H1 (cell line): ENCODE results near the gene RABIF. TPM values are rescaled to one million over a fixed set of nuclear protein-coding genes. Genes with fewer than 3 reads are reported as not detected.

Experiments used
- CTCF ChIA-PET: fragments of 300-600 bp; sonication (Branson Sonifier 250); formaldehyde crosslinking; loops from one replicate; lab custom pipeline; 2021; ENCODE audit not compliant: partially characterized antibody; lab: Charles Lee
- POLR2A ChIA-PET: fragments of 300-600 bp; sonication (Branson Sonifier 250); formaldehyde crosslinking; loops from one replicate; lab custom pipeline; 2021; ENCODE audit warnings: inconsistent platforms; ENCODE audit not compliant: partially characterized antibody; lab: Charles Lee
- DNase-seq, 2 experiments: peaks; one replicate each; pipeline versions ENCODE4 v3.0.0 to v3.0.0-alpha.2; 2010 to 2022; ENCODE audit warnings: low spot score in 2 of 2, low read depth in 1 of 2, mixed read lengths in 1 of 2
- FAIRE-seq: peaks from 2 replicates; lab custom pipeline; 2011; peaks lifted over from hg19 to GRCh38; lab: Jason Lieb, UNC
- H2AFZ ChIP-seq: 2 replicates; pipeline ENCODE4 v1.8.1; 2012; ENCODE audit warnings: low read length, inconsistent platforms
- H2AK5ac ChIP-seq: 2 replicates; pipeline ENCODE4 v1.6.1; 2013; ENCODE audit warnings: low read depth, low read length
- H2BK120ac ChIP-seq: replicated peaks from 2 replicates; pipeline ENCODE3; 2013; ENCODE audit warnings: low read depth, low read length, inconsistent platforms
- H2BK12ac ChIP-seq: 2 replicates; pipeline ENCODE4 v1.6.1; 2013; ENCODE audit warnings: low read depth, low read length
- H2BK15ac ChIP-seq: 2 replicates; pipeline ENCODE4 v1.6.1; 2013; ENCODE audit warnings: low read length
- H2BK20ac ChIP-seq: 2 replicates; pipeline ENCODE4 v1.6.1; 2013; ENCODE audit warnings: low read length
- H2BK5ac ChIP-seq: 2 replicates; pipeline ENCODE4 v1.6.1; 2013; ENCODE audit warnings: low read depth, low read length
- H3K14ac ChIP-seq: 2 replicates; pipeline ENCODE4 v1.6.1; 2013; ENCODE audit warnings: inconsistent platforms; ENCODE audit not compliant: insufficient read length
- H3K18ac ChIP-seq: 2 replicates; pipeline ENCODE4 v1.6.1; 2013; ENCODE audit warnings: low read length; ENCODE audit errors: extremely low read depth
- H3K23ac ChIP-seq: 2 replicates; pipeline ENCODE4 v1.6.1; 2013; ENCODE audit warnings: inconsistent platforms; ENCODE audit not compliant: insufficient read length
- H3K23me2 ChIP-seq: 2 replicates; pipeline ENCODE4 v1.6.1; 2013; ENCODE audit warnings: low read depth, low read length
- H3K27ac ChIP-seq: 2 replicates; pipeline ENCODE4 v1.6.1; 2011; ENCODE audit warnings: low read depth, low read length, inconsistent platforms
- H3K27me3 ChIP-seq, 4 experiments: replicated peaks in 1 of 4; 1 replicate in 1 of 4; 2 replicates in 3 of 4; pipeline versions ENCODE4 v1.6.1 to v1.8.1; 2011 to 2013; ENCODE audit warnings: low read length in 3 of 4, mild to moderate bottlenecking in 3 of 4, inconsistent platforms in 2 of 4, mixed read lengths in 2 of 4, moderate library complexity in 1 of 4; ENCODE audit not compliant: control insufficient read depth in 3 of 4, insufficient read depth in 3 of 4; ENCODE audit errors: extremely low read depth in 1 of 4
- H3K36me3 ChIP-seq, 4 experiments: 2 replicates each; pipeline versions ENCODE4 v1.6.1 to v1.8.1; 2011 to 2013; ENCODE audit warnings: mild to moderate bottlenecking in 4 of 4, low read length in 3 of 4, moderate library complexity in 2 of 4, control low read depth in 1 of 4, inconsistent platforms in 1 of 4; ENCODE audit not compliant: insufficient read depth in 4 of 4, control insufficient read depth in 2 of 4
- H3K4ac ChIP-seq: replicated peaks from 2 replicates; pipeline ENCODE3; 2013; ENCODE audit warnings: low read length, low read depth, mixed read lengths, inconsistent platforms; ENCODE audit not compliant: insufficient read length
- H3K4me1 ChIP-seq, 4 experiments: replicated peaks in 1 of 4; 1 replicate in 1 of 4; 2 replicates in 3 of 4; pipeline versions ENCODE4 v1.6.1 to v1.8.1; 2011 to 2013; ENCODE audit warnings: low read length in 3 of 4, inconsistent platforms in 2 of 4, mixed read lengths in 1 of 4; ENCODE audit not compliant: insufficient read depth in 4 of 4, control insufficient read depth in 3 of 4
- H3K4me2 ChIP-seq, 2 experiments: 2 replicates each; pipeline versions ENCODE4 v1.6.1 to v1.8.1; 2011 to 2013; ENCODE audit warnings: low read depth in 2 of 2, low read length in 2 of 2, control low read depth in 1 of 2, inconsistent platforms in 1 of 2, mild to moderate bottlenecking in 1 of 2; ENCODE audit not compliant: insufficient read depth in 1 of 2
- H3K4me3 ChIP-seq, 4 experiments: fragments of 200-600, 300-600 bp in 1 of 4; sonication (generic), shearing (Covaris generic), sonication (Bioruptor Twin) in 1 of 4; 2 replicates each; pipeline versions ENCODE4 v1.5.1 to v1.8.1; 2011 to 2016; ENCODE audit warnings: low read length in 4 of 4, low read depth in 3 of 4, control low read depth in 2 of 4, inconsistent platforms in 2 of 4, mild to moderate bottlenecking in 2 of 4, mixed read lengths in 1 of 4, moderate library complexity in 1 of 4; ENCODE audit not compliant: insufficient read depth in 2 of 4; ENCODE audit errors: extremely low read depth in 1 of 4
- H3K56ac ChIP-seq: replicated peaks from 2 replicates; pipeline ENCODE3; 2013; ENCODE audit warnings: low read depth, mild to moderate bottlenecking, mixed read lengths, low read length, inconsistent platforms; ENCODE audit not compliant: insufficient read length
- H3K79me1 ChIP-seq: 2 replicates; pipeline ENCODE4 v1.6.1; 2013; ENCODE audit warnings: low read depth, low read length, control low read depth
- H3K79me2 ChIP-seq, 2 experiments: 2 replicates each; pipeline versions ENCODE4 v1.6.1 to v1.8.1; 2012 to 2013; ENCODE audit warnings: low read length in 2 of 2, mild to moderate bottlenecking in 2 of 2, inconsistent platforms in 1 of 2; ENCODE audit not compliant: insufficient read depth in 2 of 2, control insufficient read depth in 1 of 2
- H3K9ac ChIP-seq, 4 experiments: replicated peaks in 1 of 4; 1 replicate in 1 of 4; 2 replicates in 3 of 4; pipeline versions ENCODE4 v1.6.1 to v1.8.1; 2011 to 2013; ENCODE audit warnings: low read depth in 3 of 4, low read length in 3 of 4, control low read depth in 2 of 4, mild to moderate bottlenecking in 2 of 4, moderate library complexity in 2 of 4, inconsistent platforms in 1 of 4; ENCODE audit errors: extremely low read depth in 1 of 4
- H3K9me3 ChIP-seq, 2 experiments: 2 replicates each; pipeline versions ENCODE4 v1.6.1 to v1.8.1; 2012 to 2013; ENCODE audit warnings: mild to moderate bottlenecking in 2 of 2, moderate library complexity in 2 of 2, control low read depth in 1 of 2, inconsistent platforms in 1 of 2, low read depth in 1 of 2, low read length in 1 of 2, mixed read lengths in 1 of 2; ENCODE audit not compliant: insufficient read depth in 2 of 2
- H4K20me1 ChIP-seq, 2 experiments: replicated peaks in 1 of 2; 2 replicates each; pipeline versions ENCODE3 to v1.8.1; 2011 to 2013; ENCODE audit warnings: inconsistent platforms in 2 of 2, low read length in 2 of 2, mild to moderate bottlenecking in 1 of 2; ENCODE audit not compliant: insufficient read depth in 2 of 2, control insufficient read depth in 1 of 2
- H4K5ac ChIP-seq: 2 replicates; pipeline ENCODE4 v1.6.1; 2013; ENCODE audit warnings: low read length, low read depth, mixed read lengths, inconsistent platforms; ENCODE audit not compliant: insufficient read length
- H4K8ac ChIP-seq: 2 replicates; pipeline ENCODE4 v1.8.0; 2013; ENCODE audit warnings: mild to moderate bottlenecking, moderate library complexity, low read length, inconsistent platforms; ENCODE audit not compliant: insufficient read depth; ENCODE audit errors: extremely low read depth
- H4K91ac ChIP-seq: replicated peaks from 2 replicates; pipeline ENCODE3; 2013; ENCODE audit warnings: low read length, mixed read lengths, inconsistent platforms; ENCODE audit not compliant: insufficient read length
- ASH2L ChIP-seq: fragments of 200-600, 300-600 bp; sonication (generic); IDR thresholded peaks from one replicate; pipeline ENCODE4 v1.7.1; 2017; ENCODE audit warnings: low read length
- CEBPB ChIP-seq: IDR thresholded peaks from 2 replicates; pipeline ENCODE4 v1.6.1; 2012; ENCODE audit warnings: low read depth, low read length
- CHD1 ChIP-seq: IDR thresholded peaks from 2 replicates; pipeline ENCODE4 v1.6.1; 2012; ENCODE audit warnings: low read depth, low read length, improper control_type of control experiment
- CHD2 ChIP-seq: IDR thresholded peaks from 2 replicates; pipeline ENCODE4 v1.6.1; 2012; ENCODE audit warnings: low read length, improper control_type of control experiment
- EGR1 ChIP-seq: IDR thresholded peaks from 2 replicates; pipeline ENCODE4 v1.6.1; 2011; ENCODE audit warnings: low read depth, low read length, borderline replicate concordance
- GTF2F1 ChIP-seq: IDR thresholded peaks from 2 replicates; pipeline ENCODE4 v1.6.1; 2012; ENCODE audit warnings: low read depth, low read length, improper control_type of control experiment, borderline replicate concordance
- KDM1A ChIP-seq: fragments of 200-600, 300-600 bp; sonication (generic); IDR thresholded peaks from 2 replicates; pipeline ENCODE4 v1.7.1; 2016; ENCODE audit warnings: mild to moderate bottlenecking, low read length, borderline replicate concordance
- PHF8 ChIP-seq: fragments of 200-600 bp; sonication (generic); conservative IDR thresholded peaks from 2 replicates; pipeline ENCODE4 v1.7.1; 2012; ENCODE audit warnings: low read depth, mild to moderate bottlenecking, inconsistent platforms, low read length, moderate library complexity
- SUZ12 ChIP-seq: fragments of 200-600 bp; sonication (generic); IDR thresholded peaks from 2 replicates; pipeline ENCODE4 v1.6.1; 2012; ENCODE audit warnings: mild to moderate bottlenecking, inconsistent platforms, low read length, moderate library complexity, mixed read lengths
- TCF12 ChIP-seq: IDR thresholded peaks from 2 replicates; pipeline ENCODE4 v1.6.1; 2011; ENCODE audit warnings: low read depth, mild to moderate bottlenecking, low read length
- TEAD4 ChIP-seq: IDR thresholded peaks from 2 replicates; pipeline ENCODE4 v1.6.1; 2012; ENCODE audit warnings: low read depth, low read length, inconsistent platforms, mixed read lengths
- YY1 ChIP-seq: IDR thresholded peaks from 2 replicates; pipeline ENCODE4 v1.6.1; 2011; ENCODE audit warnings: low read depth, mild to moderate bottlenecking, low read length
- WGBS, 2 experiments: shearing (Covaris generic) in 1 of 2; methylation state at CpG; one replicate each; pipeline versions ENCODE4 v1.1.6 to v1.1.7; 2013 to 2015; ENCODE audit warnings: low lambda C conversion rate in 2 of 2, mixed read lengths in 2 of 2, inconsistent platforms in 1 of 2, low coverage in 1 of 2, missing lambda C conversion rate in 1 of 2; ENCODE audit not compliant: insufficient replicate concordance in 2 of 2, insufficient coverage in 1 of 2, insufficient read length in 1 of 2; ENCODE audit errors: extremely low coverage in 1 of 2, missing lambda C conversion rate in 1 of 2; 5-methylcytosine and 5-hydroxymethylcytosine counted together
- polyA plus RNA-seq, 7 experiments: library from polyadenylated mRNA; depleted of rRNA in 3 of 7; stranded (reverse) in 5 of 7; unstranded in 2 of 7; fragments of >200 nt in 5 of 7; fragments of 200-250 nt in 2 of 7; gene quantifications; 1 replicate in 5 of 7; 2 replicates in 1 of 7; 4 replicates in 1 of 7; pipeline versions ENCODE4 v1.2.1 to v1.2.3, GENCODE V29; 2011 to 2013; ENCODE audit warnings: missing spikeins in 2 of 7, mixed read lengths in 2 of 7
- total RNA-seq: library from RNA; stranded (reverse); fragmentation: NEBNext Ultra II Directional; extraction: Animal tissue kit (Norgen Biotek cat#: 25700); gene quantifications from 2 replicates; pipeline ENCODE4 v1.2.1, GENCODE V29; 2021
- TF ChIP-seq, protein P1 (sequence below): IDR thresholded peaks from 2 replicates; pipeline ENCODE4 v1.6.1; 2011; ENCODE audit warnings: low read length, improper control_type of control experiment
- TF ChIP-seq, protein P2 (sequence below): IDR thresholded peaks from 2 replicates; pipeline ENCODE4 v1.6.1; 2011; ENCODE audit warnings: low read depth, mild to moderate bottlenecking, low read length; ENCODE audit not compliant: insufficient read depth

Gene RABIF
- total and polyA plus RNA-seq, 2 of the 8 experiments (the other 6 are each of a cell fraction or from before 2014, with no cell fraction given) = 5.6 to 6.9 TPM

DNA sequence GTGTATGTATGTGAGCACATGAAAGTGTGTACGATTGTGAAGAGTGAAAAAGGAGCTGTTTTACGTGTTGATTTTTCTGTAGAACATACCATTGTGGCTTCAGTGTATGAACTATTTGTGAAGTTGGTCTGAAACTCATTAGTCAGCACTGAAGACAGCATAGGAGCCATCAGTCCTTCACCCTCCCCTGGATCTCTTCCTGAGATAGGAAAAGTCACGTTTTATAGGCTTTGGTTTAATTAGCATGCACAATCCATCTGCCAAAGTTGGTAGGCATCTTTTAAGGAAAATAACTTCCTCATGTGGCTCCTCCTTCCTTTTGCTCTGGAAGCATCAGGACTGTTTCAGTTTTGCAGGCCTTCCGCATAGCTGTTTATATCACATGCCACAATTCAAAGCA is 1.4 kb upstream of the RABIF start:
- no peak overlapping the region for H2BK15ac ChIP-seq
- H4K8ac ChIP-seq = no peak overlapping the region
- H3K23ac ChIP-seq = no peak overlapping the region
- no peak overlapping the region for H3K14ac ChIP-seq
- no peak overlapping the region for H4K91ac ChIP-seq
- no peak overlapping the region for H3K4me3 ChIP-seq
- H3K9ac ChIP-seq = no peak overlapping the region
- POLR2A ChIA-PET = interaction anchor here (1.0 to 2.3 kb wide), 7 partner anchors 9 to 74 kb away, joined by 3 to 8 read pairs (median 4); no protein-coding TSS in a partner anchor
- H2BK20ac ChIP-seq = no peak overlapping the region
- H2BK5ac ChIP-seq = no peak overlapping the region
- no peaks in the 10 kb centered on the region for H3K9me3 ChIP-seq
- H3K79me1 ChIP-seq = no peaks in the 10 kb centered on the region
- H3K27ac ChIP-seq = no peak overlapping the region
- no peak overlapping the region for H2AK5ac ChIP-seq
- H4K5ac ChIP-seq = no peak overlapping the region
- DNase-seq = no peak
- 89% methylated on average over 4 of the region's 4 CpGs; no CpG with 5 or more reads in 1 of the 2 experiments for WGBS, 2 experiments
- H3K79me2 ChIP-seq = no peaks in the 10 kb centered on the region
- H3K4ac ChIP-seq = no peak overlapping the region
- H4K20me1 ChIP-seq = no peaks in the 10 kb centered on the region
- no peaks in the 10 kb centered on the region for H3K27me3 ChIP-seq
- no peak overlapping the region for H2BK12ac ChIP-seq
- H3K4me2 ChIP-seq = no peak overlapping the region; a peak in 1 of 4 replicates
- no peak for TF ChIP-seq GTF2F1
- TF ChIP-seq, protein P1, sequence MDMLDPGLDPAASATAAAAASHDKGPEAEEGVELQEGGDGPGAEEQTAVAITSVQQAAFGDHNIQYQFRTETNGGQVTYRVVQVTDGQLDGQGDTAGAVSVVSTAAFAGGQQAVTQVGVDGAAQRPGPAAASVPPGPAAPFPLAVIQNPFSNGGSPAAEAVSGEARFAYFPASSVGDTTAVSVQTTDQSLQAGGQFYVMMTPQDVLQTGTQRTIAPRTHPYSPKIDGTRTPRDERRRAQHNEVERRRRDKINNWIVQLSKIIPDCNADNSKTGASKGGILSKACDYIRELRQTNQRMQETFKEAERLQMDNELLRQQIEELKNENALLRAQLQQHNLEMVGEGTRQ = no peak
- TF ChIP-seq ASH2L = no peak
- no peak for TF ChIP-seq CHD1
- no peak for TF ChIP-seq CEBPB
- no peak for TF ChIP-seq CHD2
- TF ChIP-seq TEAD4 = no peak
- TF ChIP-seq, protein P2, sequence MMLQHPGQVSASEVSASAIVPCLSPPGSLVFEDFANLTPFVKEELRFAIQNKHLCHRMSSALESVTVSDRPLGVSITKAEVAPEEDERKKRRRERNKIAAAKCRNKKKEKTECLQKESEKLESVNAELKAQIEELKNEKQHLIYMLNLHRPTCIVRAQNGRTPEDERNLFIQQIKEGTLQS = no peak
- no peak for TF ChIP-seq SUZ12
- no peak for TF ChIP-seq EGR1
- TF ChIP-seq KDM1A = no peak
- no peak for TF ChIP-seq PHF8
- no peak for TF ChIP-seq TCF12
- no peak for TF ChIP-seq YY1
- peaks cover 2% of the 10 kb centered on the region for H3K23me2 ChIP-seq
- H2BK120ac ChIP-seq = no peak overlapping the region
- H3K36me3 ChIP-seq = peaks cover 5 to 34% (median 14%) of the 10 kb centered on the region in 4 experiments; a peak in 7 of 8 replicates
- FAIRE-seq = no peak
- no peak overlapping the region for H3K56ac ChIP-seq
- H3K18ac ChIP-seq = no peak overlapping the region
- no peak overlapping the region for H2AFZ ChIP-seq
- H3K4me1 ChIP-seq = peaks cover 0 to 3% (median 2%) of the 10 kb centered on the region in 4 experiments; a peak in 4 of 7 replicates
- CTCF ChIA-PET = interaction anchor here (0.6 to 1.6 kb wide), 4 partner anchors 9 to 77 kb away, joined by 3 to 4 read pairs (median 3); partner anchors contain the start of gene CYB5R1
